ENCODE data around the gene LANCL2. TPM values are rescaled to one million over a fixed set of nuclear protein-coding genes. Genes with fewer than 3 reads are reported as not detected.
"Not testable (repeated sequence)": the region's sequence is repeated elsewhere in the genome, so short reads cannot be mapped to it uniquely, and the experiment has no call there.

Gene LANCL2
- total RNA-seq, 1 donor from 2014 or later, result 11.6 TPM

DNA sequence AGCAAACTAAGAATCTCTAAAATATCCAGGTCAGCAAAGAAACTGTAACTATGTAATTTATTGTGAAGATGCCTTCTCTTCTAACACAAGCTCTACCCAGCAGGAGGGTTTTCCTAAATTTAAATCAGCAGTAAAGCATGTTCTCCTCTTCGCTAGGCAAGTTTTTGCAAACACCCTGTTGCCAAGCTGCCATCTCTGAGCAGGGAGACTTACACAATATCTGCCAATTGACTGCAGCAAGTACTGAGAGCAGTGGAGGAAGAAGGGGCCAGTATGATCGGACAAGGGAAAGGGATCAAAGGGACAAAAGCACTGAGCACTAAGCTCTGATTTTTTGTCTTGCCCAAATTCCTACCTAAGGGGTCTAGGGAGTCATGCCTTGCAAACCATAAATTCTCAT is 16.0 kb upstream of the LANCL2 start:
- DNase-seq (ENCODE audit: extremely low spot score, unreplicated experiment), result no peak
- no peak for TF ChIP-seq CTCF (IDR thresholded peaks at IDR 0.05)
- Mint-ChIP-seq H3K36me3 (ENCODE audit: unreplicated experiment) (no peaks in the 10 kb centered on the region), H3K4me1 (ENCODE audit: unreplicated experiment) (no peaks in the 10 kb centered on the region), H3K27me3 (ENCODE audit: unreplicated experiment) (peaks cover 34% of the 10 kb centered on the region), H3K4me3 (ENCODE audit: unreplicated experiment) (no peak overlapping the region), H3K27ac (ENCODE audit: unreplicated experiment) (no peak overlapping the region), H3K9me3 (ENCODE audit: unreplicated experiment) (no peaks in the 10 kb centered on the region)

DNA sequence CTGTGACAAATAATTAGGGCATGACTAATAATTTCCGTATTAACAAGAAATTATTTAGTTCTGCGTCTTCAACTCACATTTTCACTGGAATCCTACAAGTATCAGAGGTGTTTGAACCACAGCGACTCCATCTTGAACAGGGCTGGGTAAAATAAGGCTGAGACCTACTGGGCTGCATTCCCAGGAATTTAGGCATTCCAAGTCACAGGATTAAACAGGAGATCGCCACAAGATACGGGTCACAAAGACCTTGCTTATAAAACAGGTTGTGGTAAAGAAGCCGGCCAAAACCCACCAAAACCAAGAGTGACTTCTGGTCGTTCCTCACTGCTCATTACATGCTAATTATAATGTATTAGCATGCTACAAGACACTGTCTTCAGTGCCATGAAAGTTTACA is 14.9 kb upstream of the LANCL2 start:
- H3K4me1 Mint-ChIP-seq (ENCODE audit: unreplicated experiment), result no peaks in the 10 kb centered on the region
- H3K36me3 Mint-ChIP-seq (ENCODE audit: unreplicated experiment), result no peaks in the 10 kb centered on the region
- no peak for DNase-seq (ENCODE audit: extremely low spot score, unreplicated experiment)
- no peak overlapping the region for H3K27ac Mint-ChIP-seq (ENCODE audit: unreplicated experiment)
- H3K4me3 Mint-ChIP-seq (ENCODE audit: unreplicated experiment), result no peak overlapping the region
- peaks cover 43% of the 10 kb centered on the region for H3K27me3 Mint-ChIP-seq (ENCODE audit: unreplicated experiment)
- no peaks in the 10 kb centered on the region for H3K9me3 Mint-ChIP-seq (ENCODE audit: unreplicated experiment)
- TF ChIP-seq CTCF (IDR thresholded peaks at IDR 0.05), result no peak

DNA sequence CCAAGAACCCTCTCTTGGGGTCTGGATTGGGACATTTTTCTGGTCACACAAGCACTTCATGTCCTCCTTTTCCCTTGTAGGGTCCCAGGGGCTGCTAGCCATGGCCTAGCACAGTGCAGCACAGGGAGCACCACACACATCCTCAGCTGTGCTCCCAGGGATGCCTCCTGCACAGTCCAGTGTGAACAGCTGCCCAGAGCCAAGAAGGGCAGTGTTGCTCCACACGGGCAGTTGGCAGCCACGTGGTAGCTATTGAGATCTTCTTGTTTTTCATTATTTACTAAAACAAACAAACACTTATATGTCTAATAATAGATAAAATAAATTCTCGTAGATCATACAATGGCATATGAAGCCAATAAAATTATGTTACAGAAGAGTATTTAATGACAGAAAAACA is 13.9 kb upstream of the LANCL2 start:
- Mint-ChIP-seq H3K27me3 (ENCODE audit: unreplicated experiment) (peaks cover 43% of the 10 kb centered on the region), H3K36me3 (ENCODE audit: unreplicated experiment) (no peaks in the 10 kb centered on the region), H3K4me1 (ENCODE audit: unreplicated experiment) (no peaks in the 10 kb centered on the region), H3K27ac (ENCODE audit: unreplicated experiment) (no peak overlapping the region), H3K4me3 (ENCODE audit: unreplicated experiment) (no peak overlapping the region), H3K9me3 (ENCODE audit: unreplicated experiment) (no peaks in the 10 kb centered on the region)
- no peak for TF ChIP-seq CTCF (IDR thresholded peaks at IDR 0.05)
- DNase-seq (ENCODE audit: extremely low spot score, unreplicated experiment), result no peak

DNA sequence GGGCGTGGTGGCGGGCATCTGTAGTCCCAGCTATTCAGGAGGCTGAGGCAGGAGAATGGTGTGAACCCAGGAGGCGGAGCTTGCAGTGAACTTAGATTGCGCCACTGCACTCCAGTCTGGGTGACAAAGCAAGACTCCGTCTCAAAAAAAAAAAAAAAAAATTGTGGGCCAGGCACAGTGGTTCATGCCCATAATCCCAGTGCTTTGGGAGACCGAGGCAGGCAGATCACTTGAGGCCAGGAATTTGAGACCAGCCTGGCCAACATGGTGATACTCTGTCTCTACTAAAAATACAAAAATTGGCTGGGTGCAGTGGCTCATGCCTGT is 12.2 kb upstream of the LANCL2 start:
- H3K27me3 Mint-ChIP-seq (ENCODE audit: unreplicated experiment), result peaks cover 44% of the 10 kb centered on the region
- not testable (repeated sequence) for H3K27ac Mint-ChIP-seq (ENCODE audit: unreplicated experiment); H3K4me3 Mint-ChIP-seq (ENCODE audit: unreplicated experiment); H3K36me3 Mint-ChIP-seq (ENCODE audit: unreplicated experiment); H3K4me1 Mint-ChIP-seq (ENCODE audit: unreplicated experiment); DNase-seq (ENCODE audit: extremely low spot score, unreplicated experiment); H3K9me3 Mint-ChIP-seq (ENCODE audit: unreplicated experiment)

DNA sequence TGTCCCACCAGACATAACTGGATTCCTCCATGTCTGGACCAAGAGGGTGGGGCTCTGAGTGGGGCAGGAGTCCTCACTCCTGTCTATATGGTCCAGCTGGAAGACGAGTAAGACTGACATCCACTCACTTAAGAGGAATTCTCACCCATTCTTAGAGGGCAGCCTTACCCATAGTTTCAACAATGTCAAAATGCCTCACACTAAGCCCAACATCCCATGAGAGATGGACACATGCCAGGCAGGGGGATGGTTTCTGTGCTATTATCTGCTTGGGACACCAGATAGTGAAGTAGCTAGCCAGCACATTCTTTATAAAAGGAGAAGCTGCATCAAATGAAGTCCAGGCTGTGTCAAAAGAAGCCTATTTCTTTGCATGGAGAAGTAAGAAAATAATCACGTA is 4.7 kb upstream of the LANCL2 start:
- no peak for TF ChIP-seq CTCF (IDR thresholded peaks at IDR 0.05)
- Mint-ChIP-seq H3K36me3 (ENCODE audit: unreplicated experiment) (no peaks in the 10 kb centered on the region), H3K4me1 (ENCODE audit: unreplicated experiment) (peaks cover 9% of the 10 kb centered on the region), H3K9me3 (ENCODE audit: unreplicated experiment) (no peaks in the 10 kb centered on the region), H3K27ac (ENCODE audit: unreplicated experiment) (no peak overlapping the region), H3K4me3 (ENCODE audit: unreplicated experiment) (no peak overlapping the region), H3K27me3 (ENCODE audit: unreplicated experiment) (peaks cover 12% of the 10 kb centered on the region)
- DNase-seq (ENCODE audit: extremely low spot score, unreplicated experiment), result no peak

- H3K36me3 Mint-ChIP-seq (ENCODE audit: unreplicated experiment), result no peaks in the 10 kb centered on the region
- DNase-seq (ENCODE audit: extremely low spot score, unreplicated experiment), result peak; percentile 72
- TF ChIP-seq CTCF (IDR thresholded peaks at IDR 0.05), result no peak
- H3K27ac Mint-ChIP-seq (ENCODE audit: unreplicated experiment), result no peak overlapping the region
- no peaks in the 10 kb centered on the region for H3K9me3 Mint-ChIP-seq (ENCODE audit: unreplicated experiment)
- H3K4me3 Mint-ChIP-seq (ENCODE audit: unreplicated experiment), result no peak overlapping the region
- peaks cover 9% of the 10 kb centered on the region for H3K4me1 Mint-ChIP-seq (ENCODE audit: unreplicated experiment)
- peaks cover 12% of the 10 kb centered on the region for H3K27me3 Mint-ChIP-seq (ENCODE audit: unreplicated experiment)
These were observed 3.6 kb upstream of the LANCL2 start for GRCh38 chr7:55361560-55361959.

All from osteocyte (in vitro differentiated cells).